Measurements from ENCODE around the gene PMF1.

The PMF1 gene

DNA sequence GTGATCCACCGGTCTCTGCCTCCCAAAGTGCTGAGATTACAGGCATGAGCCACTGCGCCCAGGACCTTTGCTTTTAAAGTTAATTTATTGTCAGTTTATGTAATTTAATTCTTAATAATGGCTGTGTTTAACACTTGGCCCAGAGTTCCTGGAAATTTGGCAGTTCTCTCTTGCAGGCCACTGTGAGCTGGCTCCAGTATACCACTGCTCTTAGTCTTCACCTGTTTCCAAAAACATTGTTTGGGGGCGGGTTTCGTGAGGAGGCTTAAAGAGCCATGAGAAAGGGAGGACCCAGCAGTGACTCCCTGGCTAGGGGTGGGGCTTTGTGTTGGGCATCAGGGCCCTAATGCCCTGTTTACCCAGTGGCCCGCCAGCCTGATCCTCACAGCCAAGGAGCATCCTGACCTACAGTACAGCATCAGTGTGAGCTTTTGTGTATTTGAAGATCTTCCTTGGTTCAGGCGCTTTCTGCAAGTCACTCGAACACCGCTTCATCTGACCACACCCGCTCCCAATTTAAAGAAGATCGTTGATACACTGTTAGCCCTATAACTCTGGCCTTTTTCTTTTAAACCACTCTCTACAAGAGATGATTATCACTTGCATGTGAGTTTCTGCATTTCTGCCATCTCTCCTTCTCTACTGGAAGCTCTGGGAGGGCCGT, 17.1 kb downstream of the PMF1 start:
- H3K4me1 ChIP-seq (ENCODE audit: insufficient read depth, insufficient read length): peaks cover 7% of the 10 kb centered on the region
- H3K36me3 ChIP-seq (ENCODE audit: insufficient read depth, insufficient read length, low read length): peaks cover 58% of the 10 kb centered on the region
- no peaks in the 10 kb centered on the region for H3K27me3 ChIP-seq (ENCODE audit: insufficient read depth, insufficient read length)
- no peaks in the 10 kb centered on the region for H3K9me3 ChIP-seq (ENCODE audit: insufficient read depth, low read length)
- H3K4me3 ChIP-seq (ENCODE audit: insufficient read length, low read depth): no peak overlapping the region
- TF ChIP-seq SUZ12 (IDR thresholded peaks at IDR 0.05; ENCODE audit: extremely low read depth, insufficient read depth, insufficient read length): no peak
- TF ChIP-seq YY1 (IDR thresholded peaks at IDR 0.05; ENCODE audit: insufficient read depth, insufficient read length): no peak
- TF ChIP-seq ZNF274 (IDR thresholded peaks at IDR 0.05; ENCODE audit: low read depth, low read length): no peak
- no peak for DNase-seq (ENCODE audit: low read depth, low spot score)
- H3K9ac ChIP-seq (ENCODE audit: insufficient read length, low read depth): no peak overlapping the region

- H3K9ac ChIP-seq (ENCODE audit: insufficient read length, low read depth): no peak overlapping the region
- peaks cover 7% of the 10 kb centered on the region for H3K4me1 ChIP-seq (ENCODE audit: insufficient read depth, insufficient read length)
- DNase-seq (ENCODE audit: low read depth, low spot score): no peak
- TF ChIP-seq YY1 (IDR thresholded peaks at IDR 0.05; ENCODE audit: insufficient read depth, insufficient read length): no peak
- no peak for TF ChIP-seq ZNF274 (IDR thresholded peaks at IDR 0.05; ENCODE audit: low read depth, low read length)
- no peak for TF ChIP-seq SUZ12 (IDR thresholded peaks at IDR 0.05; ENCODE audit: extremely low read depth, insufficient read depth, insufficient read length)
- H3K36me3 ChIP-seq (ENCODE audit: insufficient read depth, insufficient read length, low read length): peaks cover 58% of the 10 kb centered on the region
- no peak overlapping the region for H3K4me3 ChIP-seq (ENCODE audit: insufficient read length, low read depth)
- H3K27me3 ChIP-seq (ENCODE audit: insufficient read depth, insufficient read length): no peaks in the 10 kb centered on the region
- no peaks in the 10 kb centered on the region for H3K9me3 ChIP-seq (ENCODE audit: insufficient read depth, low read length)
These were observed 17.6 kb downstream of the PMF1 start for GRCh38 chr1:156230473-156230837.

- peaks cover 58% of the 10 kb centered on the region for H3K36me3 ChIP-seq (ENCODE audit: insufficient read depth, insufficient read length, low read length)
These were observed 19.5 kb downstream of the PMF1 start for GRCh38 chr1:156232201-156232894.

GRCh38 chr1:156233426-156234127, 20.8 kb downstream of the PMF1 start:
- H3K36me3 ChIP-seq (ENCODE audit: insufficient read depth, insufficient read length, low read length): peaks cover 66% of the 10 kb centered on the region
- DNase-seq (ENCODE audit: low read depth, low spot score): no peak

More at GRCh38 chr1:156232201-156232894, 19.5 kb downstream of the PMF1 start:
- Histone ChIP-seq H3K27me3 (ENCODE audit: insufficient read depth, insufficient read length) (no peaks in the 10 kb centered on the region), H3K4me3 (ENCODE audit: insufficient read length, low read depth) (no peak overlapping the region), H3K9me3 (ENCODE audit: insufficient read depth, low read length) (no peaks in the 10 kb centered on the region), H3K9ac (ENCODE audit: insufficient read length, low read depth) (no peak overlapping the region), H3K4me1 (ENCODE audit: insufficient read depth, insufficient read length) (peaks cover 7% of the 10 kb centered on the region)
- no peak for DNase-seq (ENCODE audit: low read depth, low spot score)
- TF ChIP-seq SUZ12 (IDR thresholded peaks at IDR 0.05; ENCODE audit: extremely low read depth, insufficient read depth, insufficient read length): no peak
- TF ChIP-seq YY1 (IDR thresholded peaks at IDR 0.05; ENCODE audit: insufficient read depth, insufficient read length): no peak
- TF ChIP-seq ZNF274 (IDR thresholded peaks at IDR 0.05; ENCODE audit: low read depth, low read length): no peak

GRCh38 chr1:156236164-156236563, 23.4 kb downstream of the PMF1 start:
- Histone ChIP-seq H3K36me3 (ENCODE audit: insufficient read depth, insufficient read length, low read length) (peaks cover 72% of the 10 kb centered on the region), H3K9me3 (ENCODE audit: insufficient read depth, low read length) (no peaks in the 10 kb centered on the region)
- TF ChIP-seq SUZ12 (IDR thresholded peaks at IDR 0.05; ENCODE audit: extremely low read depth, insufficient read depth, insufficient read length) (no peak), YY1 (IDR thresholded peaks at IDR 0.05; ENCODE audit: insufficient read depth, insufficient read length) (no peak), ZNF274 (IDR thresholded peaks at IDR 0.05; ENCODE audit: low read depth, low read length) (no peak)

More at GRCh38 chr1:156233426-156234127, 20.8 kb downstream of the PMF1 start:
- Histone ChIP-seq H3K27me3 (ENCODE audit: insufficient read depth, insufficient read length) (no peaks in the 10 kb centered on the region), H3K4me1 (ENCODE audit: insufficient read depth, insufficient read length) (peaks cover 7% of the 10 kb centered on the region), H3K4me3 (ENCODE audit: insufficient read length, low read depth) (no peak overlapping the region), H3K9me3 (ENCODE audit: insufficient read depth, low read length) (no peaks in the 10 kb centered on the region), H3K9ac (ENCODE audit: insufficient read length, low read depth) (no peak overlapping the region)
- TF ChIP-seq YY1 (IDR thresholded peaks at IDR 0.05; ENCODE audit: insufficient read depth, insufficient read length) (no peak), SUZ12 (IDR thresholded peaks at IDR 0.05; ENCODE audit: extremely low read depth, insufficient read depth, insufficient read length) (no peak), ZNF274 (IDR thresholded peaks at IDR 0.05; ENCODE audit: low read depth, low read length) (no peak)

DNA sequence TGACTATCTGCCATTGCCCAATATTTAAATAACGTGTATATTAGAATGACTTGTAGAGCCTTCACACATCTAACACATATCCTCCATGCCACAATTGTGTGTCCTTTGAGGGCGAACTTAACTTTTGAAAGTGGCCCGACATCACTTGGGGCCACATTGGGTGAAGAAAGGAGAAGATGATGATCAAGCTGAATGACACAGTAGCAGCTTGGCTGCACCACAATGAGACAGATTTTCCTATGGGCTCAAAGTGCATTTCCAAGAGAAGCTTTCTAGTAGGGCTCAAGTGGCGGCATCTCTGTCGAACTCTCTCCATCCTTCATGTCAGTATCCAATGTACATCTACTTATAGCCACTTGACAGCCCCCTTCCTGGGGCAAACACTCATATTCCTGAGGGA, 25.4 kb downstream of the PMF1 start:
- DNase-seq (ENCODE audit: low read depth, low spot score): no peak
- no peak overlapping the region for H3K9ac ChIP-seq (ENCODE audit: insufficient read length, low read depth)
- H3K36me3 ChIP-seq (ENCODE audit: insufficient read depth, insufficient read length, low read length): peaks cover 77% of the 10 kb centered on the region
- TF ChIP-seq SUZ12 (IDR thresholded peaks at IDR 0.05; ENCODE audit: extremely low read depth, insufficient read depth, insufficient read length) (no peak), YY1 (IDR thresholded peaks at IDR 0.05; ENCODE audit: insufficient read depth, insufficient read length) (no peak), ZNF274 (IDR thresholded peaks at IDR 0.05; ENCODE audit: low read depth, low read length) (no peak)
- H3K9me3 ChIP-seq (ENCODE audit: insufficient read depth, low read length): no peaks in the 10 kb centered on the region
- H3K4me3 ChIP-seq (ENCODE audit: insufficient read length, low read depth): no peak overlapping the region
- H3K4me1 ChIP-seq (ENCODE audit: insufficient read depth, insufficient read length): peaks cover 14% of the 10 kb centered on the region
- H3K27me3 ChIP-seq (ENCODE audit: insufficient read depth, insufficient read length): no peaks in the 10 kb centered on the region

More at GRCh38 chr1:156236164-156236563, 23.4 kb downstream of the PMF1 start:
- no peak overlapping the region for H3K4me3 ChIP-seq (ENCODE audit: insufficient read length, low read depth)
- H3K27me3 ChIP-seq (ENCODE audit: insufficient read depth, insufficient read length): no peaks in the 10 kb centered on the region
- H3K4me1 ChIP-seq (ENCODE audit: insufficient read depth, insufficient read length): peaks cover 12% of the 10 kb centered on the region
- DNase-seq (ENCODE audit: low read depth, low spot score): no peak
- no peak overlapping the region for H3K9ac ChIP-seq (ENCODE audit: insufficient read length, low read depth)
